ENCODE data around the gene TMEM131L. TPM values are rescaled to one million over a fixed set of nuclear protein-coding genes. Genes with fewer than 3 reads are reported as not detected.
"Not testable (repeated sequence)": the region's sequence is repeated elsewhere in the genome, so short reads cannot be mapped to it uniquely, and the experiment has no call there.

The TMEM131L gene
- total RNA-seq, 1 donor from 2014 or later, result 7.6 TPM

DNA sequence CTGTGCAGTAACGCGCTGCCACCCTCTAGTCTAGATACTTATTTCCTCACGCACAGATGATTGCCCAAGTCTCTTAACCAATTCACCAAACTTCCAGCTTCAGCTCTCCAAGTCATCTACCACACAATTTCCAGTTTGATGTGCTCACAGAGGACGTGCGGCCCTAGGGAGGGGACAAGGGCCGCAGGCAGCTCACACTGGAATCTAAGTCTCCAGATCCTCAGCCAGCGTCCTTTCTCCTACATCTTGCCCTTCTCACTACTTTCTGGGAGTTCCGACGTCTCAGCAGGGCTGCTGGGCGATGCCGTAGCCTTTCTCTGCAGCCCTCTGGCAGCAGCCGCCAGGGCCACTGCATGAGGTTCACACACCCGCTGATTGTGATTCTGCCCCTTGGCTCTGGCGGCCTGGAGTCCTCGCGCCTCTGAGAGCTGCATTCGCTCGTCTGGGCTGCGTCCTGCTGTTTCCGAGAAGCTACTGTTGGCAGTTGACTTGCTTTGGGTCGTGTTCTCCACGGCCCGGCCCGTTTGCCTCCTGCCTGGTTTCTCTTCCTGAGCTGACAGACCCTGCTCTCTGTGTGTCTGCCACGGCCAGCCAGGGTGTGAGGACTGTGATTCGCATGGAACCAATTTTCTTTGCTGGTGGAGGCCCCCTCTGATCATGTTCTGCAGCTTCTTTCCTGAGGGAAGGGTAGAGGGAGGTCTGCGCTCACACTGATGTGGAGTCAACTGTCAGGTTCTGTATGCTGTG, 14.1 kb upstream of the TMEM131L start:
- DNase-seq (ENCODE audit: low read depth), result no peak
- Histone ChIP-seq H3K36me3 (ENCODE audit: control insufficient read depth, insufficient read depth, low read length) (no peaks in the 10 kb centered on the region), H3K4me3 (ENCODE audit: low read depth, low read length) (no peak overlapping the region), H3K27me3 (ENCODE audit: control insufficient read depth, insufficient read depth, low read length) (no peaks in the 10 kb centered on the region)
- TF ChIP-seq, protein P1, sequence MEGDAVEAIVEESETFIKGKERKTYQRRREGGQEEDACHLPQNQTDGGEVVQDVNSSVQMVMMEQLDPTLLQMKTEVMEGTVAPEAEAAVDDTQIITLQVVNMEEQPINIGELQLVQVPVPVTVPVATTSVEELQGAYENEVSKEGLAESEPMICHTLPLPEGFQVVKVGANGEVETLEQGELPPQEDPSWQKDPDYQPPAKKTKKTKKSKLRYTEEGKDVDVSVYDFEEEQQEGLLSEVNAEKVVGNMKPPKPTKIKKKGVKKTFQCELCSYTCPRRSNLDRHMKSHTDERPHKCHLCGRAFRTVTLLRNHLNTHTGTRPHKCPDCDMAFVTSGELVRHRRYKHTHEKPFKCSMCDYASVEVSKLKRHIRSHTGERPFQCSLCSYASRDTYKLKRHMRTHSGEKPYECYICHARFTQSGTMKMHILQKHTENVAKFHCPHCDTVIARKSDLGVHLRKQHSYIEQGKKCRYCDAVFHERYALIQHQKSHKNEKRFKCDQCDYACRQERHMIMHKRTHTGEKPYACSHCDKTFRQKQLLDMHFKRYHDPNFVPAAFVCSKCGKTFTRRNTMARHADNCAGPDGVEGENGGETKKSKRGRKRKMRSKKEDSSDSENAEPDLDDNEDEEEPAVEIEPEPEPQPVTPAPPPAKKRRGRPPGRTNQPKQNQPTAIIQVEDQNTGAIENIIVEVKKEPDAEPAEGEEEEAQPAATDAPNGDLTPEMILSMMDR (IDR thresholded peaks at IDR 0.05; ENCODE audit: insufficient read depth, low read length, poor library complexity, severe bottlenecking), result no peak

DNA sequence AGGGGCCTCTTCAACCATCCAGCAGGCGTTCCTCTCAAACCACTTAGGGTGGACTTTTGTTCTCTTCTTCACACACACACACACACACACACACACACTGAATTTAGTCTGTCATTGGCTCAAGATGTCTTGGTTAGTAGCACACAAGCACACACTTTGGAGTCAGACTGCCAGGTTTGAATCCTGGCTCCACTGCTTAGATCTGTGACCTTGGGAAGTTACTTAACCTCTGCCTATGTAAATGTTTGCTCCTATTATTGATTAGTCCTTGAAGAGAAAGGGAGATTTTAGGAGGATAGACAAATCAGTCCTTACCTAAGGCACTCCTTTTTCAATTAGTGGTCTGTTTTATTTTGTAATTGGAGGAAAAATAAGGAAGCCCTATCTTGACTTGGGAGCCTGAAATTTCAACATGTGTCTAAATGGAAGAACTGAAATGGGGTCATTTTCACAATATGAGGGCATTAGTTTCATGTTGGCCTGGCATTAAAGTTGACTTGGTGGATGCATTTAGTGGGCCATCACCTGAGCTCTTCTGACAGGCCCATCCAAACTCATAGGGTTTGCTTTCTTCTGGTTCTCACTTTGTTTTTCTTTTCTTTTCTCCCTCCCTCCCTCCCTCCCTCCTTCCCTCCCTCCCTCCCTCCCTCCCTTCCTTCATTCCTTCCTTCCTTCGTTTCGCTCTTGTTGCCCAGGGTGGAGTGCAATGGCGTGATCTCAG, 13.3 kb upstream of the TMEM131L start:
- Histone ChIP-seq H3K36me3 (ENCODE audit: control insufficient read depth, insufficient read depth, low read length) (no peaks in the 10 kb centered on the region), H3K4me3 (ENCODE audit: low read depth, low read length) (no peak overlapping the region), H3K27me3 (ENCODE audit: control insufficient read depth, insufficient read depth, low read length) (no peaks in the 10 kb centered on the region)
- no peak for DNase-seq (ENCODE audit: low read depth)
- TF ChIP-seq, protein P1 (IDR thresholded peaks at IDR 0.05; ENCODE audit: insufficient read depth, low read length, poor library complexity, severe bottlenecking), result no peak

DNA sequence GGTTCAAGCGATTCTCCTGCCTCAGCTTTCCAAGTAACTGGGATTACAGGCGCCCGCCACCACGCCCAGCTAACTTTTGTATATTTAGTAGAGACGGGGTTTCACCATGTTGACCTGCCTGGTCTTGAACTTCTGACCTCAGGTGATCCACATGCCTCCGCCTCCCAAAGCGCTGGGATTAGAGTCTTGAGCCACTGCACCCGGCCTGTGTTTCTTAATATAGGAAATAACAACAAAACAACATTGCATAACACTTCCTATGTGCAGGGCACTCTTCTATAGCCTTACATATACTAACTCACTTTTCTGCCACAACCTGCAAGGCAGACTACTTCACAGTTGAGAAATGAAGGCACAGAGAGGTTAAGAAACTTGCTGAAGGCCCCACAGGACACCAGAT, 12.8 kb upstream of the TMEM131L start:
- TF ChIP-seq, protein P1 (IDR thresholded peaks at IDR 0.05; ENCODE audit: insufficient read depth, low read length, poor library complexity, severe bottlenecking), result no peak
- Histone ChIP-seq H3K4me3 (ENCODE audit: low read depth, low read length) (no peak overlapping the region), H3K27me3 (ENCODE audit: control insufficient read depth, insufficient read depth, low read length) (no peaks in the 10 kb centered on the region), H3K36me3 (ENCODE audit: control insufficient read depth, insufficient read depth, low read length) (no peaks in the 10 kb centered on the region)
- DNase-seq (ENCODE audit: low read depth), result no peak

DNA sequence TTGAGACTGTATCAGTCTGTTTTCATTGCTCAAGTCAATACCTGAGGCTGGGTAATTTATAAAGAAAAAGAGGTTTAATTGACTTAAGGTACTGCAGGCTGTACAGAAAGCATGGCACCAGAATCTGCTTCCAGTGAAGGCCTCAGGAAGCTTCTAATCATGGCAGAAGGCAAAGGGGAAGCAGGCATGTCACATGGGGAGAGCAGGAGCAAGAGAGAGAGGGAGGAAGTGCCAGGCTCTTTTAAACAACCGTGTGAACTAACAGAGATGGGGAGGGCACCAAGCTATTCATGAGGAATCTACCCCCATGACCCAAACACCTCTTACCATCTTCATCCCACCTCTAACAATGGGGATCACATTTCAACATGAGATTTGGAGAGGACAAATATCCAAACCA, 7.2 kb upstream of the TMEM131L start:
- TF ChIP-seq, protein P1 (IDR thresholded peaks at IDR 0.05; ENCODE audit: insufficient read depth, low read length, poor library complexity, severe bottlenecking), result no peak
- no peaks in the 10 kb centered on the region for H3K27me3 ChIP-seq (ENCODE audit: control insufficient read depth, insufficient read depth, low read length)
- no peaks in the 10 kb centered on the region for H3K36me3 ChIP-seq (ENCODE audit: control insufficient read depth, insufficient read depth, low read length)
- DNase-seq (ENCODE audit: low read depth), result no peak
- no peak overlapping the region for H3K4me3 ChIP-seq (ENCODE audit: low read depth, low read length)

DNA sequence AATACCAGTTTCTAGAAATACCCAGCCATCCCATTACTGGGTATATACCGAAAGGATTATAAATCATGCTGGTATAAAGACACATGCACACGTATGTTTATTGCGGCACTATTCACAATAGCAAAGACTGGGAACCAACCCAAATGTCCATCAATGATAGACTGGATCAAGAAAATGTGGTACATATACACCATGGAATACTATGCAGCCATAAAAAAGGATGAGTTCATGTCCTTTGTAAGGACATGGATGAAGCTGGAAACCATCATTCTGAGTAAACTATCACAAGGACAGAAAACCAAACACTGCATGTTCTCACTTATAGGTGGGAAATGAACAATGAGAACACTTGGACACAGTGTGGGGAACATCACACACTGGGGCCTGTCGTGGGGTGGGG, 4.6 kb upstream of the TMEM131L start:
- DNase-seq (ENCODE audit: low read depth); H3K36me3 ChIP-seq (ENCODE audit: control insufficient read depth, insufficient read depth, low read length); H3K27me3 ChIP-seq (ENCODE audit: control insufficient read depth, insufficient read depth, low read length); H3K4me3 ChIP-seq (ENCODE audit: low read depth, low read length): not testable (repeated sequence)

DNA sequence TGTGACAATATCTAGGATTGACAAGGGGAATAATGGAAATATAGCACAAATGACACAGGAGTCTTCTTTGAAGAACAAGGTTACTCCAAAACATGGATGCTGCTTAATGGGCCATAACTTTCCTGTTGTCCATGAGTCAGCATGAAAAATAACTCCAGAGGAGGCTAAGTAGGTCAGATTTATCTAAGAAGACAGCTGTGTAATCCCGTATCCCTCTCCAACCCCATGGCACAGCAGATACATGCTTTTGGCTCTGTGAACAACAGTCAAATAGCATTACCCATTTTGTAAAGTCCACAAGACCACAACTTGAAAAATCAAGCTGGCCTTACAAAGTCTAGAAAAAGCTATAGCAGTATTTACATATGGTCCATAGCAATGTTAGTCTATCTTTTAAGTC, 2.1 kb upstream of the TMEM131L start:
- peak; percentile 62 for DNase-seq (ENCODE audit: low read depth)
- no peak overlapping the region for H3K4me3 ChIP-seq (ENCODE audit: low read depth, low read length)
- H3K36me3 ChIP-seq (ENCODE audit: control insufficient read depth, insufficient read depth, low read length), result no peaks in the 10 kb centered on the region
- TF ChIP-seq, protein P1 (IDR thresholded peaks at IDR 0.05; ENCODE audit: insufficient read depth, low read length, poor library complexity, severe bottlenecking), result no peak
- H3K27me3 ChIP-seq (ENCODE audit: control insufficient read depth, insufficient read depth, low read length), result no peaks in the 10 kb centered on the region
